Endodermal cell (in vitro differentiated cells): ENCODE data around the gene FBLN2. TPM values are rescaled to one million over a fixed set of nuclear protein-coding genes. Genes with fewer than 3 reads are reported as not detected.

Source experiments
- DNase-seq: peaks from one replicate; pipeline ENCODE4 v3.0.0-alpha.2; 2017
- H3K27ac ChIP-seq: 2 replicates; pipeline ENCODE4 v1.5.1; 2013; ENCODE audit warnings: mild to moderate bottlenecking, low read depth, low read length, moderate library complexity
- H3K27me3 ChIP-seq: 2 replicates; pipeline ENCODE4 v1.6.1; 2013; ENCODE audit warnings: mild to moderate bottlenecking, low read length, moderate library complexity; ENCODE audit not compliant: insufficient read depth, control insufficient read depth, poor library complexity, severe bottlenecking
- H3K36me3 ChIP-seq: 2 replicates; pipeline ENCODE4 v1.7.0; 2013; ENCODE audit warnings: mild to moderate bottlenecking, low read length, moderate library complexity; ENCODE audit not compliant: control insufficient read depth, insufficient read depth
- H3K4me1 ChIP-seq: one replicate; pipeline ENCODE4 v1.7.0; 2013; ENCODE audit warnings: low read length; ENCODE audit not compliant: control insufficient read depth, insufficient read depth
- H3K4me3 ChIP-seq: 2 replicates; pipeline ENCODE4 v1.5.1; 2013; ENCODE audit warnings: mild to moderate bottlenecking, low read length, moderate library complexity
- H3K9ac ChIP-seq: 2 replicates; pipeline ENCODE4 v1.6.1; 2013; ENCODE audit warnings: mild to moderate bottlenecking, low read length, moderate library complexity; ENCODE audit not compliant: poor library complexity, severe bottlenecking; ENCODE audit errors: extremely low read depth
- H3K9me3 ChIP-seq: 2 replicates; pipeline ENCODE4 v1.6.1; 2013; ENCODE audit warnings: mild to moderate bottlenecking, low read length, moderate library complexity; ENCODE audit not compliant: control insufficient read depth
- H3K27ac Mint-ChIP-seq: 2 replicates; pipeline ENCODE4 v1.8.0; 2020; ENCODE audit warnings: mixed read lengths
- H3K27me3 Mint-ChIP-seq: 2 replicates; pipeline ENCODE4 v1.8.0; 2021; ENCODE audit warnings: mild to moderate bottlenecking, mixed read lengths; ENCODE audit not compliant: insufficient read depth
- H3K36me3 Mint-ChIP-seq: 2 replicates; pipeline ENCODE4 v1.8.0; 2020; ENCODE audit warnings: low read depth, mixed read lengths
- H3K4me1 Mint-ChIP-seq: 2 replicates; pipeline ENCODE4 v1.8.0; 2020; ENCODE audit warnings: mixed read lengths
- H3K4me3 Mint-ChIP-seq: 2 replicates; pipeline ENCODE4 v1.8.0; 2020; ENCODE audit warnings: mild to moderate bottlenecking, moderate library complexity, mixed read lengths
- H3K9me3 Mint-ChIP-seq: 2 replicates; pipeline ENCODE4 v1.8.0; 2020; ENCODE audit warnings: mild to moderate bottlenecking, mixed read lengths
- CTCF ChIP-seq: fragments of 200-600 bp; sonication (generic); conservative IDR thresholded peaks from 2 replicates; pipeline ENCODE4 v1.5.0; 2021; ENCODE audit warnings: antibody characterized with exemption, mild to moderate bottlenecking
- WGBS, 2 experiments: methylation state at CpG; one replicate each; pipeline versions ENCODE4 v1.1.5 to v1.1.7; 2013; ENCODE audit warnings: missing lambda C conversion rate in 2 of 2, mixed read lengths in 1 of 2; ENCODE audit not compliant: insufficient coverage in 1 of 2, insufficient read length in 1 of 2; 5-methylcytosine and 5-hydroxymethylcytosine counted together
- total RNA-seq, 2 donors: library from RNA; stranded (reverse); fragmentation: NEBNext Ultra II Directional in 1 of 2; extraction: Animal tissue kit (Norgen Biotek cat#: 25700) in 1 of 2; gene quantifications; 2 replicates in 1 of 2; 3 replicates in 1 of 2; pipeline ENCODE4 v1.2.1, GENCODE V29; 2021

The FBLN2 gene
- total RNA-seq, 2 donors from 2014 or later: 86.1 to 136 TPM

GRCh38 chr3:13683288-13683687 lies 134.4 kb downstream of the FBLN2 start:
- no peaks in the 10 kb centered on the region for H3K27me3 Mint-ChIP-seq
- H3K36me3 Mint-ChIP-seq: no peaks in the 10 kb centered on the region
- Histone ChIP-seq H3K9me3 (no peaks in the 10 kb centered on the region), H3K27ac (no peak overlapping the region), H3K4me1 (peaks cover 4% of the 10 kb centered on the region), H3K4me3 (no peak overlapping the region), H3K36me3 (no peaks in the 10 kb centered on the region), H3K27me3 (no peaks in the 10 kb centered on the region), H3K9ac (no peak overlapping the region)
- H3K9me3 Mint-ChIP-seq: no peaks in the 10 kb centered on the region
- no peak for DNase-seq
- no peak overlapping the region for H3K4me3 Mint-ChIP-seq
- no peak overlapping the region for H3K27ac Mint-ChIP-seq
- no peak for TF ChIP-seq CTCF
- H3K4me1 Mint-ChIP-seq: peaks cover 4% of the 10 kb centered on the region
- WGBS, 2 experiments: 84 to 93% methylated on average over 3 to 4 of the region's 4 CpGs

GRCh38 chr3:13683772-13684171 lies 134.8 kb downstream of the FBLN2 start:
- no peaks in the 10 kb centered on the region for H3K27me3 Mint-ChIP-seq
- TF ChIP-seq CTCF: no peak
- no peaks in the 10 kb centered on the region for H3K36me3 ChIP-seq
- H3K4me3 ChIP-seq: no peak overlapping the region
- no peaks in the 10 kb centered on the region for H3K9me3 ChIP-seq
- no peaks in the 10 kb centered on the region for H3K9me3 Mint-ChIP-seq
- H3K4me1 Mint-ChIP-seq: peaks cover 4% of the 10 kb centered on the region
- no peak for DNase-seq
- H3K4me1 ChIP-seq: peaks cover 4% of the 10 kb centered on the region
- no peaks in the 10 kb centered on the region for H3K27me3 ChIP-seq
- H3K27ac ChIP-seq: no peak overlapping the region
- H3K4me3 Mint-ChIP-seq: no peak overlapping the region
- H3K36me3 Mint-ChIP-seq: no peaks in the 10 kb centered on the region
- 92 to 94% methylated on average over 7 to 11 of the region's 11 CpGs for WGBS, 2 experiments
- H3K9ac ChIP-seq: no peak overlapping the region
- no peak overlapping the region for H3K27ac Mint-ChIP-seq

GRCh38 chr3:13684350-13684749 lies 135.4 kb downstream of the FBLN2 start:
- Mint-ChIP-seq H3K27ac (no peak overlapping the region), H3K9me3 (no peaks in the 10 kb centered on the region), H3K36me3 (no peaks in the 10 kb centered on the region), H3K27me3 (no peaks in the 10 kb centered on the region), H3K4me3 (no peak overlapping the region), H3K4me1 (peaks cover 4% of the 10 kb centered on the region)
- no peak for TF ChIP-seq CTCF
- DNase-seq: no peak
- Histone ChIP-seq H3K27ac (no peak overlapping the region), H3K9me3 (no peaks in the 10 kb centered on the region), H3K4me1 (peaks cover 4% of the 10 kb centered on the region), H3K36me3 (no peaks in the 10 kb centered on the region), H3K27me3 (no peaks in the 10 kb centered on the region), H3K9ac (no peak overlapping the region), H3K4me3 (no peak overlapping the region)
- WGBS, 2 experiments: 88 to 91% methylated on average over 8 to 12 of the region's 12 CpGs
